ENCODE data around the gene CRHR2. TPM values are rescaled to one million over a fixed set of nuclear protein-coding genes. Genes with fewer than 3 reads are reported as not detected.

Gene CRHR2
- total and polyA plus RNA-seq, 2 of the 4 experiments (the other 2 are of a cell fraction), result not detected

- Histone ChIP-seq H3K9me3 (ENCODE audit: control insufficient read depth, insufficient read depth, low read length) (no peaks in the 10 kb centered on the region), H3K79me1 (ENCODE audit: low read depth in 1 of 2, low read length in 2 of 2) (no peaks in the 10 kb centered on the region), H3K27me3 (ENCODE audit: control insufficient read depth, insufficient read depth, low read length) (peaks cover 67% of the 10 kb centered on the region), H3K4me1 (ENCODE audit: control insufficient read depth, insufficient read depth, low read length) (no peaks in the 10 kb centered on the region), H2AK5ac (ENCODE audit: low read depth, low read length) (no peak overlapping the region), H3K56ac (ENCODE audit: extremely low read depth, insufficient read depth, low read length) (no peak overlapping the region), H2BK120ac (ENCODE audit: low read depth, low read length) (no peak overlapping the region), H2BK5ac (ENCODE audit: low read depth, low read length, poor library complexity, severe bottlenecking) (no peak overlapping the region), H2AFZ (replicated peaks; ENCODE audit: low read length, poor library complexity) (no peak overlapping the region), H2BK15ac (ENCODE audit: low read depth, low read length) (no peak overlapping the region), H3K36me3 (ENCODE audit: control insufficient read depth, insufficient read depth, low read length) (no peaks in the 10 kb centered on the region), H3K4me3 (ENCODE audit: insufficient read depth, low read depth, low read length) (no peak overlapping the region), H3K9me1 (ENCODE audit: insufficient read depth, low read length) (no peaks in the 10 kb centered on the region; the same call in 1 of the 2 replicates), H2BK20ac (ENCODE audit: low read depth, low read length) (no peak overlapping the region), H4K5ac (ENCODE audit: low read depth, low read length) (no peak overlapping the region), H2AK9ac (replicated peaks; ENCODE audit: low read depth, low read length, poor library complexity) (no peak overlapping the region), H3K4ac (ENCODE audit: low read depth, low read length) (no peak overlapping the region), H3K14ac (replicated peaks; ENCODE audit: low read depth, low read length) (no peak overlapping the region), H3K4me2 (ENCODE audit: low read depth, low read length) (no peak overlapping the region), H3K27ac (ENCODE audit: insufficient read depth, low read length) (no peak overlapping the region), H4K91ac (ENCODE audit: insufficient read depth, low read depth, low read length) (no peak overlapping the region), H3K18ac (ENCODE audit: low read depth, low read length) (no peak overlapping the region), H3K23ac (ENCODE audit: low read depth, low read length) (no peak overlapping the region), H3K9ac (ENCODE audit: low read depth, low read length) (no peak overlapping the region), H4K8ac (ENCODE audit: low read depth in 2 of 2, low read length in 2 of 2) (no peak overlapping the region), H4K20me1 (ENCODE audit: insufficient read depth, low read length) (no peaks in the 10 kb centered on the region)
- DNase-seq (no peak), ATAC-seq (ENCODE audit: low read depth) (no peak)
- intact Hi-C loops (cut with micrococcal nuclease), result no loop called here
- ChIA-PET CTCF (no interaction called here), POLR2A (ENCODE audit: unreplicated experiment) (no interaction called here)
- dilution Hi-C loops (cut with HindIII; ENCODE audit: low sequenced_read_pairs, unreplicated experiment), result no loop called here
- in situ Hi-C loops (cut with MboI; ENCODE audit: low sequenced_read_pairs), result no loop called here
- BruUV-seq (replicated peaks), result no TSS peak
- TF ChIP-seq RCOR1 (IDR thresholded peaks at IDR 0.05; ENCODE audit: insufficient replicate concordance, low read length) (no peak), CEBPB (IDR thresholded peaks at IDR 0.05; ENCODE audit: low read depth, low read length) (no peak), USF2 (IDR thresholded peaks at IDR 0.05; ENCODE audit: low read depth, low read length) (no peak), CHD1 (IDR thresholded peaks at IDR 0.05; ENCODE audit: low read depth, low read length) (no peak), POLR2A (IDR thresholded peaks at IDR 0.05; ENCODE audit: low read depth, low read length) (no peak)
- WGBS, 2 experiments (ENCODE audit: extremely low coverage in 2 of 2, insufficient read length in 1 of 2), result 52% methylated on average over 2 of the region's 3 CpGs; no CpG with 5 or more reads in 1 of the 2 experiments
These were observed 1.6 kb upstream of the CRHR2 start for GRCh38 chr7:30683816-30684215.
